Measurements from ENCODE around the gene ZCCHC14.
A peak's percentile ranks its signal among the peaks of the same experiment; 100 is the strongest.

Gene ZCCHC14

GRCh38 chr16:87474017-87474416 is 18.8 kb downstream of the ZCCHC14 start:
- DNase-seq: no peak

DNA sequence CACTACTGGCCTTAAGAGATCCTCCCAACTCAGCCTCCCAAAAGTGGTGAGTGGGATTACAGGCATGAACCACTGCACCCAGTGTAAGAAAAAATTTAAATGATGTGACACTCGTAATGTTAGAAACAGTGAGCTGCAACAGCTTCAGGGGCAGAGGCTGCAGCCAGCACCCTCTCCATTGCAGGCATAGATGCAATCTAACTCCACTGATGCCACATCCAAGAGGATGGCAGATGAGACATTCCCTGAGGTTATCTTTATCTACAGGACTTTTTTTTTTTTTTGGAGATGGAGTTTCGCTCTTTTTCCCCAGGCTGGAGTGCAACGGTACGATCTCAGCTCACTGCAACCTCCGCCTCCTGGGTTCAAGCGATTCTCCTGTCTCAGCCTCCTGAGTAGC is 19.9 kb downstream of the ZCCHC14 start:
- DNase-seq: no peak

DNA sequence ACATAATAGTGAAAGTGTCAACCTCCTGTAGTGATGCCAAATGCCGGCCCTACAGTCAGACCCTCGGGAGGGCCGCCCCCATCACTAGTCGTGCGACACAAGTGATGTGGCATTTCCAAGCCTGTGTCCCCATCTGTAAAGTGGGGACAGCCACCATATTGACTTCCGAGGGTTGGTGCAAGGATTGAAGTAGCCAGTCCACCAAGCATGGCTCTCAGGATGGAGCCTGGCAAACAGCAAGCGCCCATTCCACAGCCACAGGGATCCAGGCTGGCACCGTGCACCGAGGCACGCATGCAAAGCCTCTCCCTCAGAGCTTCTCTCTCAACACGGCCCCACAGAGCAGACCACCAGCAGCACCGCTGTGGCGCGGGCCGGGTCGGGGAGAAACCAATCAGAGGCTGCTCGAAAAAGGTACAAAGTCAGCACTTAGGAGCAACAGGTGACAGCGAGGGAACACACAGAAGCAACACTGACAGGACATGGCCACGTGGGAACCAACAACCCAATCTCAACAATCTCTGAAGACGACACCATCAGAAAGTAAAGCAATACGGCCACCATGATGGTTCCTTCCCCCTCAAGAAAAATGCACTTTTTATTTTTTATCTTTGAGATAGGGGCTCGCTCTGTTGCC is 20.6 kb downstream of the ZCCHC14 start:
- DNase-seq: no peak

DNA sequence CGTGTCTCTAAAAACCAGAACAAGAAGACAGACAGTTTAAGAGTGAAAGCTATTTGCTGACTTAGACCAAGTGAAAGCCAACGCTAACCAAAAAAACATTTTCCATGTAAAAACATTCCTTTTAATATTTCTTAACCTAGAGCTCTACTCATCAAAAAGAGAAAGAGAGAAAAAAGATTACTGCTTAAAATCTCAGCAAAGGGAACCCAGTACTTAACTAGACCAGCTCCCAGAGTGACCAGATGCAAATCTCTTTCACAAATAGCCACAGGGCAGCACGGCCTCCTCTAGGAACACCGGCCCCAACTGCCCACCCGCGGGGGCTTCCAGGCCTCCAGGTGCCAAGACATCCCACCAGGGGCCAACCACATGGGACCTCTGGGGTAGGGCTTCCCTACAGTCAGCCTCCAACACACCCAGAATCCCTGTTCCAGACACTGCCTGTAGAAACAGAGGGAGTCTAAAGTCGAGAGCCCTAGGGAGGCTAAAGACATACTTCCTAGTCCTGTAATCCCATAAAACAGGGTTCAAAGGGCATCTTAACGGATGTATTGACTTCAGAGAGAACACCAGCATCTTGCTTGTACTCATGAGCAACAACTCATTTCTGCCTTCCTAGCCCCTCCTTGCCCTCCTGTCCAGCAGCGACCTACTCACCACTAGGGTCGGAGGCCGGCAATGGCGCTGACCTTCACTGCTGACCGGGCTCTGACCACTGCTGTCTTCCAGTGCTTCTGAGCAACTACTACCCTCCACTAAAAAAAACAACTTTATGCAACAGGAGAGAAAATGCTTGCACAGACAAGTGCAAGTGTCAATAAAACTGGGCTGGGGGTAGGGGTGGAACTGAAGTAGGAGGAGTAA is 21.3 kb downstream of the ZCCHC14 start:
- DNase-seq: no peak

- no peak for DNase-seq
These were observed 22.5 kb downstream of the ZCCHC14 start for GRCh38 chr16:87470332-87470731.

- no peak for DNase-seq
These were observed 23.7 kb downstream of the ZCCHC14 start for GRCh38 chr16:87469169-87469568.

DNA sequence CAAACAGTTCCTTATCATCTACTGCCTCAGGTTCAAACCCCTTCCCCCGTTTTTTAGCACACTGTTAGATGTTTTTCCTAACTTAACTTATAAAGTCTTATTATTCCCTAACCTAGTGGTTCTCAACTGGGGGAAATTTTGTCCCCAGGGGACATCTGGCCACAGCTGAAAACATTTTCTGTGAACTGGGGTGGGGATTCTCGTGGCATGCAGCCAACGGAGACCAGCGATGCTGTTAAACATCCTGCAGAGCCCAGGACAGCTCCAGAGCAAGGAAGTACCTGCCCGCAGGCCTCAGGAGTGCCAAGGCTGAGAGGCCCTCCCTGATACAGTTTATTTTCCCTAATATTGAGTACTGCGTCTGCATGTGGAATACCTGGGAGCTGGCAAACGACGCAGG is 24.3 kb downstream of the ZCCHC14 start:
- DNase-seq: no peak

GRCh38 chr16:87466975-87467501 is 25.8 kb downstream of the ZCCHC14 start:
- DNase-seq: no peak

- DNase-seq: no peak
These were observed 26.9 kb downstream of the ZCCHC14 start for GRCh38 chr16:87465879-87466278.

- DNase-seq: no peak
These were observed 27.5 kb downstream of the ZCCHC14 start for GRCh38 chr16:87465306-87465705.

DNA sequence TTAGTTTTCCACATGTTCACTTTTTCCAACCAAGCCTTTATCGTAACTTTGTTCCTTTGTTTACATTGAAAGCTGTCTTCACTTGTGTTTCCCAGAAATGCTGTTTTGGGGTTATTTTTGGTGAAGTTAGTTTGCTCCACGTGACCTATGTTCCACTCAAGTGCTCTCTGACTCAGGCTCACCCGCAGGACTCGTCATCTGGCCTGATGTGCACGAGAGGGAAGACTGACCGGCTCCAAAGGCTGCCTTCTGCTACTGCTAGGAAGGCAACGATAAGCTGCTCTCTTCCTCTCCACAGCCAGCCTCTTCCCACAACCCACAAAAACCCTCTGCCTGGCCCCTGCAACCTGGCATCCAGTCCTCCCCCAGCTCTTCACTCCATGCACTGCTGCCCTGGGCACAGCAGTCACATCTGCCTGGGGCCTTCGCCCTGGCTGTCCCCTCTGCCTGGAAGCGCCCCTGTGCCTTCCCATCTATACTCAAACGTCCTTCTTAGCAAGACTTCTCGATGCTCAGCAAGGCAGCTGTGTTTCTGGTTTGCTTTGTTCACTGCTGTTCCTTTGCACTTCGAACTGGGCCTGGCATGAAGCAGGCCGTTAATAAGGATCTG is 28.0 kb downstream of the ZCCHC14 start:
- no peak for DNase-seq

DNA sequence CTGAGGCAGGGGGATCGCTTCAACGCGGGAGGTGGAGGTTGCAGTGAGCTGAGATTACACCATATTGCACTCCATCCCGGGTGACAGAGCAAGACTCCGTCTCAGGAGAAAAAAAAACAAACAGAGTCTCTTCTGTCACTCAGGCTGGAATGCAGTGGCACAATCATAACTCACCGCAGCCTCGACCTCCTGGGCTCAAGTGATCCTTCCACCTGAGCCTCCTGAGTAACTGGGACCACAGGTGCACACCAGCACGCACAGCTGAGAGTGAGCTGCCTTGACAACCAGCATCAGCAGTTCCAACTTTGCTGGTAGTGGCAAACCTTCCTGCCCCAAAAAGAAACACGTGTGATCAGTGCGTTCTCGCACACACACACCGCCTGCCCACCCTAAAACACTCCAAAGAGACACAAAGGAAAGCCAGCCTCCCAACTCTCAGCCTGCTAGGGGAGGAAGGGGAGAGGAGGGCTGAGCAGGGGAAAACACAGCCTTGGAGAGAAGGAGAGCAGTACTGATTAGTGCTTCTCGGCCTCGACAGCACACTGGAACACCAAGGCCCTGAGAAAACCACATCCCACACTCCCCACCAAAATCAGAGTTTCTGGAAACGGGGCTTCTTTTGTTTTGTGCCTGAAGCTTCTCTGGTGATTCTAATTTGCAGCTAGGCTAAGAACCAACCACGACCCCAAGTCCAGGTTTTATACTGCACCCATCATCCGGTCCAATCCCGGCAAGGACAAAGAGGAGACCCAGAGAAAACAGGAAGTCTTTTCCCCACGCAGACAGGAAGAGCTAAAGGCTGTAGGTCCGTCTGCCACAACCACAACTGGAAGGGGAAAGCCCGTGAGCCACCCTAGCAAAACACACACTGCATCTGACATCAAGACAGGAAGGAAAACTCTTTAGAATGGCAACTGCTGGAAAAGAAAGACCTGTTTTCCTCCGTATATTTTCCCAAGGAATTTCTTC is 28.8 kb downstream of the ZCCHC14 start:
- no peak for DNase-seq

- no peak for DNase-seq
These were observed 31.3 kb downstream of the ZCCHC14 start for GRCh38 chr16:87461466-87461991.

GRCh38 chr16:87460936-87461335 is 31.9 kb downstream of the ZCCHC14 start:
- DNase-seq: no peak

DNA sequence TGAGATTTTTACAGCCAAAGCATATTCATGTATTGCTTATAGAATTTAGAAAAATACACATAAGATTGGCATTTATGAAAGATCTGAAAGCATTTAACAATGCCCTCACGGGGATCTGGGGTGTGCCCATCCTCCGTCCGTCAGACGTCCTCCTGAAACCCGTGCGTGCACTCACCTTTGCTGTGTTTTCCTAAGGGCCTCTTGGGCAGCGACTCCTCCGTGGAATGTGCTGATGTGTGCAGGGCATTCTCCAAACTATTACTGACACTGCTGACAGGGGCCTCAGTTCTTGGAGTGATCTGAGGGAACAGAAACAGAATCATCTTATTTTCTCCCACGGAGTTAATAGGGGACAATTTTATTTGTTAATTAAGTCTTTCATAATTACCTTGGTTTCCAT is 33.0 kb downstream of the ZCCHC14 start:
- DNase-seq: no peak

GRCh38 chr16:87459027-87459426 is 33.8 kb downstream of the ZCCHC14 start:
- no peak for DNase-seq

DNA sequence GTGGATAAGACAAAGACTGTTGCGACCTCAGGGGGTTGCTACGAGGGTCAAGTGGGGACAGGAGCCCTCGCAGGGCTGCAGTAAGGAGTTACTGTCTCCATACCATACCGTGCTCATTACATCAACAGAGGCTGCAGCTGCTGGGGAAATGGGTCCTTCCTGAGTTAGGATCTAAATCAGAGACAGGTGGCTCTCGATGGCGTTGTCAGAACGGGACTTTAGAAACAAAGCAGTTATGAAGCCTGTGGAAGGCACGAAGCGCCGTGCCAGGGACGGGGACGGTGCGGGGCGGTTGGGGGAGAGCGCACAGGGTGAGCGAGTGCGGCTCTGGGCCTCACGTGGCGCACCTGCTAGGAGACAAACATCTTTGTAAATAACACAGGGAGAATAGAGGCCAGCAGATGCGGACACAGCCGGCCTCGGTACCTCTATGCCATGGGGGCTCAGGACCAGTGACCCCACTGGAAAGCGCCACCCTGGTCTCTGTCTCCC is 34.4 kb downstream of the ZCCHC14 start:
- DNase-seq: no peak

GRCh38 chr16:87457709-87458423 is 35.0 kb downstream of the ZCCHC14 start:
- DNase-seq: peak; percentile 10

- no peak for DNase-seq
These were observed 35.7 kb downstream of the ZCCHC14 start for GRCh38 chr16:87457061-87457611.

- DNase-seq: no peak
These were observed 38.4 kb downstream of the ZCCHC14 start for GRCh38 chr16:87454391-87454790.

DNA sequence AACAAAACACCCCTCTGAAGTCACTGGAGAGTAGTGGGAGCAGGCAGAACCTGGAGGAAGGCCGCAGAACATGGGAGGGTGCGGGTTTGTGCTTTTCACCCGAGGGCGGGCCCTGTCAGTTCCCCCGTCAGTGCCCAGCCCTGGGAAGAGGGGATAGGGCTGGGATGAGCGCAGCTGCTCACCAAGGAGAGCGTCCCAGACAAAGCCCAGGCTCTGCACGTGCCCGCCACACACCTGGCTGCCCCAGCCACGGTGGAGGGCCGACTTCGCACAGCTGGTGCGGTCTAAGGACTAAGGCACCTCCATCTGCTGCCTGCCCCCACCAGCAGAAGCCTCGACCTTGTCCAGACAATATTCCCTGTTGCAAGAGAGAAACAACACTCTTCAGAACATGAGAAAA is 39.5 kb downstream of the ZCCHC14 start:
- no peak for DNase-seq
